Tibial nerve (tissue), 4 donors: Measurements from ENCODE around the gene SLC16A12. TPM values are rescaled to one million over a fixed set of nuclear protein-coding genes. Genes with fewer than 3 reads are reported as not detected.
"Not testable (repeated sequence)": the region's sequence is repeated elsewhere in the genome, so short reads cannot be mapped to it uniquely, and the experiment has no call there.

Experiments
- DNase-seq, 2 donors: peaks; one replicate each; pipeline ENCODE4 v3.0.0-alpha.2; 2019; ENCODE audit warnings: low spot score in 2 of 2
- H3K27ac ChIP-seq, 4 donors: fragments of 200-600 bp; sonication (generic) in 3 of 4; one replicate each; pipeline ENCODE4 v1.5.1; 2017 to 2019; ENCODE audit warnings: mild to moderate bottlenecking in 1 of 4
- H3K27me3 ChIP-seq, 2 donors: fragments of 200-600 bp; sonication (generic) in 1 of 2; one replicate each; pipeline versions ENCODE4 v1.5.1 to v1.6.0; 2017 to 2019
- H3K36me3 ChIP-seq, 3 donors: fragments of 200-600 bp; sonication (generic); one replicate each; pipeline ENCODE4 v1.5.1; 2018 to 2019
- H3K4me1 ChIP-seq, 4 donors: fragments of 200-600 bp; sonication (generic) in 3 of 4; one replicate each; pipeline ENCODE4 v1.5.1; 2017 to 2019
- H3K4me3 ChIP-seq, 4 donors: fragments of 200-600 bp; sonication (generic) in 3 of 4; one replicate each; pipeline ENCODE4 v1.5.1; 2017 to 2019; ENCODE audit warnings: mild to moderate bottlenecking in 1 of 4, moderate library complexity in 1 of 4
- H3K9me3 ChIP-seq, 4 donors: fragments of 200-600 bp; sonication (generic) in 3 of 4; one replicate each; pipeline ENCODE4 v1.5.1; 2017 to 2019
- CTCF ChIP-seq, 5 experiments: fragments of 200-600 bp in 3 of 5; fragments of 450-650 bp in 2 of 5; sonication (generic) in 3 of 5; IDR thresholded peaks; one replicate each; pipeline ENCODE4 v1.5.1; 2016 to 2019; ENCODE audit warnings: antibody characterized with exemption in 5 of 5, mild to moderate bottlenecking in 3 of 5, moderate library complexity in 2 of 5
- EP300 ChIP-seq, 2 donors: sonication (generic); formaldehyde crosslinking; IDR thresholded peaks; one replicate each; pipeline ENCODE4 v1.6.1; 2017; ENCODE audit warnings: antibody characterized with exemption in 2 of 2, mild to moderate bottlenecking in 1 of 2
- POLR2A ChIP-seq, 2 donors: fragments of 450-650 bp; IDR thresholded peaks; one replicate each; pipeline ENCODE4 v1.6.1; 2017; ENCODE audit warnings: antibody characterized with exemption in 2 of 2, mild to moderate bottlenecking in 2 of 2, moderate library complexity in 2 of 2
- WGBS, 2 donors: methylation state at CpG; one replicate each; pipeline ENCODE4 v1.1.5; 2018; 5-methylcytosine and 5-hydroxymethylcytosine counted together
- total RNA-seq, 4 donors: library from RNA; depleted of rRNA; stranded (reverse); fragments of >200 nt; gene quantifications; one replicate each; pipeline ENCODE4 v1.1.0, GENCODE V29; 2016

SLC16A12 gene
- total RNA-seq, 4 donors from 2014 or later: 25.8 to 45.4 (median 42.8) TPM

DNA sequence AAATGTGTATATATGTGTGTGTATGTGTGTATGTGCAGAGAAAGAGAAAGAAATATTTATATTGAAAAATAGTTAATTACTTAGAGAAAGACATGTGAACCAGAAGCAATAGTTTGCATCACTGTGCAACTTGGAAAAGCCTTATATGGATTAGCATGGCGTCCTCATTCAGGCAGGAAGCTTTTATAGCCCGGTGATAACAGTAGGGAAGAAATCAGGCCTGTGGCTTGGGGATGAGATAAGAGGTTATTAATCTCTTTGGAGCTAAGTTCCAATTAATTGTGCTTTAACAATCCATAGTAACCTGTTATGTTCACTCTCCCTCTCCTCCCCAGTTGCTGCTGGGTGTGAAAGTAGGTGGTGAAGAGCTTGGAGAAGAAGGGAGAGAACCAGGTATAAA is 84.5 kb downstream of the SLC16A12 start:
- 90 to 95% methylated on average over 2 of the region's 2 CpGs for WGBS, 2 donors
- TF ChIP-seq EP300 (IDR thresholded peaks at IDR 0.05): no peak
- no peak for TF ChIP-seq CTCF (IDR thresholded peaks at IDR 0.05)
- no peak for TF ChIP-seq POLR2A (IDR thresholded peaks at IDR 0.05)
- Histone ChIP-seq H3K4me1 (no peaks in the 10 kb centered on the region), H3K4me3 (no peak overlapping the region), H3K27me3 (no peaks in the 10 kb centered on the region), H3K36me3 (no peaks in the 10 kb centered on the region), H3K9me3 (peaks cover 0 to 7% (median 0%) of the 10 kb centered on the region in 4 donors), H3K27ac (no peak overlapping the region)
- no peak for DNase-seq

DNA sequence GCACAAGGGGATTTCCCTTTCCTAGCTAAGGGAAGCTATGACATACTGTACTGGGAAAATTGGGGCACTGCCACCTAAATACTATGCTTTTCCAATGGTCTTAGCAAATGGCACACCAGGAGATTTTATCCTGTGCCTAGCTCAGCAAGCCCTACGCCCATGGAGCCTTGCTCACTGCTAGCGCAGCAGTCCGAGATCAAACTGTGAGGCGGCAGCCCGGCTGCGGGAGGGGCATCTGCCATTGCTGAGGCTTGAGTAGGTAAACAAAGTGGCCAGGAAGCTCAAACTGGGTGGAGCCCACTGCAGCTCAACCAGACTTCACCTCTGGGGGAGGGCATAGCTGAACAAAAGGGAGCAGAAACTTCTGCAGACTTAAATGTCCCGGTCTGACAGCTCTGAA is 90.6 kb downstream of the SLC16A12 start:
- WGBS, 2 donors: 99 to 100% methylated on average over 7 of the region's 7 CpGs
- peaks cover 0 to 15% (median 0%) of the 10 kb centered on the region in 4 donors for H3K9me3 ChIP-seq
- peaks cover 0 to 27% (median 0%) of the 10 kb centered on the region in 3 donors for H3K36me3 ChIP-seq
- not testable (repeated sequence) for H3K4me1 ChIP-seq, H3K4me3 ChIP-seq, H3K27ac ChIP-seq, H3K27me3 ChIP-seq, DNase-seq

GRCh38 chr10:89442289-89442688 is 93.1 kb downstream of the SLC16A12 start:
- Histone ChIP-seq H3K36me3 (peaks cover 0 to 27% (median 0%) of the 10 kb centered on the region in 3 donors), H3K4me1 (no peaks in the 10 kb centered on the region), H3K9me3 (peaks cover 0 to 15% (median 0%) of the 10 kb centered on the region in 4 donors), H3K27me3 (no peaks in the 10 kb centered on the region), H3K27ac (no peak overlapping the region), H3K4me3 (no peak overlapping the region)
- 75 to 78% methylated on average over 1 of the region's 1 CpG for WGBS, 2 donors
- no peak for DNase-seq
- no peak for TF ChIP-seq POLR2A (IDR thresholded peaks at IDR 0.05)
- no peak for TF ChIP-seq CTCF (IDR thresholded peaks at IDR 0.05)
- TF ChIP-seq EP300 (IDR thresholded peaks at IDR 0.05): no peak

DNA sequence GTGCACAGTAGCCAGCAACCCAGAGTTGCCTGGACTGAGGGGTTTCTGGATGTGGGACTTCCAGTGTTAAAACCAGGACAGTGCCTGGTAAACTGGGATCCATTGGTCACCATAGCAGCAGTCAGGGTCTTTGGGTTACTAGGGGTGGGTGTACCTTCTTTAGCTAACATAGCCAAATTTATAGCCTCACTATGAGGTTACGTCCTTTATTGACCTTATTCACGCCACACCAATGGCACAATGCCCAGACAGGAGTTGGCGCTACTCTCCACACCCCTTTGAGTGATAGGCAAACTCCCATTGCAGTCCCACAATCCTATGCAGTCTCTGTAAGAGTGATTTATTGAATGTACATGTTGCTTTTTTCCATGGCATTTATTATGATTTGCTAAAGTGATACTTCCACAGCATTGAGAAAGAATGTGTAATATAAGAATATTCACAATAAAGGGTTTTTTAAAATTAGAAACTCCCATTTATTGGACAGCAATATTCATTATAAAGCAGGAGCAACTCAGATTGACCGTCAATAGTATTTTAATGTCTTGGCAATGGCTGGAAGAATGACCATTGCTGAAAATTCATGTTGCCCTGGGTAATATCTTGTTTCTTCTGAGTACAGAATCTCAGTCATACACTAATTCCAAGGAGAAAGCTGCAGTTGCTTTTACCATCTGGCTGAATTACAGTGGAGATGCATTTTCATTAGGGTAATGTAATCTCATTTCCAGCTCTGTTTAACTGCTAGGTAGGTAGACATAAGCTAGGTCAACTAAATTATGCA is 95.0 kb downstream of the SLC16A12 start:
- peaks cover 0 to 8% (median 0%) of the 10 kb centered on the region in 4 donors for H3K9me3 ChIP-seq
- H3K4me3 ChIP-seq: no peak overlapping the region
- H3K36me3 ChIP-seq: peaks cover 0 to 27% (median 0%) of the 10 kb centered on the region in 3 donors
- TF ChIP-seq POLR2A (IDR thresholded peaks at IDR 0.05) (no peak), EP300 (IDR thresholded peaks at IDR 0.05) (no peak), CTCF (IDR thresholded peaks at IDR 0.05) (no peak)
- no peak for DNase-seq
- no peaks in the 10 kb centered on the region for H3K27me3 ChIP-seq
- WGBS, 2 donors: 67 to 95% methylated on average over 4 of the region's 4 CpGs
- no peak overlapping the region for H3K27ac ChIP-seq
- no peaks in the 10 kb centered on the region for H3K4me1 ChIP-seq

- no peak overlapping the region for H3K4me3 ChIP-seq
- TF ChIP-seq EP300 (IDR thresholded peaks at IDR 0.05) (no peak), POLR2A (IDR thresholded peaks at IDR 0.05) (no peak), CTCF (IDR thresholded peaks at IDR 0.05) (no peak)
- no peak overlapping the region for H3K27ac ChIP-seq
- H3K27me3 ChIP-seq: no peaks in the 10 kb centered on the region
- WGBS, 2 donors: 88% methylated on average over 4 of the region's 4 CpGs
- no peaks in the 10 kb centered on the region for H3K4me1 ChIP-seq
- H3K36me3 ChIP-seq: peaks cover 0 to 17% (median 0%) of the 10 kb centered on the region in 3 donors
- no peak for DNase-seq
- H3K9me3 ChIP-seq: no peaks in the 10 kb centered on the region
Observed at GRCh38 chr10:89438525-89438924, 96.9 kb downstream of the SLC16A12 start.
